H1 (cell line): ENCODE results near the gene OSCAR. TPM values are rescaled to one million over a fixed set of nuclear protein-coding genes. Genes with fewer than 3 reads are reported as not detected.
A peak's percentile ranks its signal among the peaks of the same experiment; 100 is the strongest.

Experiments used
- CTCF ChIA-PET: fragments of 300-600 bp; sonication (Branson Sonifier 250); formaldehyde crosslinking; loops from one replicate; lab custom pipeline; 2021; ENCODE audit not compliant: partially characterized antibody; lab: Charles Lee
- POLR2A ChIA-PET: fragments of 300-600 bp; sonication (Branson Sonifier 250); formaldehyde crosslinking; loops from one replicate; lab custom pipeline; 2021; ENCODE audit warnings: inconsistent platforms; ENCODE audit not compliant: partially characterized antibody; lab: Charles Lee
- DNase-seq, 2 experiments: peaks; one replicate each; pipeline versions ENCODE4 v3.0.0 to v3.0.0-alpha.2; 2010 to 2022; ENCODE audit warnings: low spot score in 2 of 2, low read depth in 1 of 2, mixed read lengths in 1 of 2
- FAIRE-seq: peaks from 2 replicates; lab custom pipeline; 2011; peaks lifted over from hg19 to GRCh38; lab: Jason Lieb, UNC
- H2AFZ ChIP-seq: 2 replicates; pipeline ENCODE4 v1.8.1; 2012; ENCODE audit warnings: low read length, inconsistent platforms
- H2AK5ac ChIP-seq: 2 replicates; pipeline ENCODE4 v1.6.1; 2013; ENCODE audit warnings: low read depth, low read length
- H2BK120ac ChIP-seq: replicated peaks from 2 replicates; pipeline ENCODE3; 2013; ENCODE audit warnings: low read depth, low read length, inconsistent platforms
- H2BK12ac ChIP-seq: 2 replicates; pipeline ENCODE4 v1.6.1; 2013; ENCODE audit warnings: low read depth, low read length
- H2BK15ac ChIP-seq: 2 replicates; pipeline ENCODE4 v1.6.1; 2013; ENCODE audit warnings: low read length
- H2BK20ac ChIP-seq: 2 replicates; pipeline ENCODE4 v1.6.1; 2013; ENCODE audit warnings: low read length
- H2BK5ac ChIP-seq: 2 replicates; pipeline ENCODE4 v1.6.1; 2013; ENCODE audit warnings: low read depth, low read length
- H3K14ac ChIP-seq: 2 replicates; pipeline ENCODE4 v1.6.1; 2013; ENCODE audit warnings: inconsistent platforms; ENCODE audit not compliant: insufficient read length
- H3K18ac ChIP-seq: 2 replicates; pipeline ENCODE4 v1.6.1; 2013; ENCODE audit warnings: low read length; ENCODE audit errors: extremely low read depth
- H3K23ac ChIP-seq: 2 replicates; pipeline ENCODE4 v1.6.1; 2013; ENCODE audit warnings: inconsistent platforms; ENCODE audit not compliant: insufficient read length
- H3K23me2 ChIP-seq: 2 replicates; pipeline ENCODE4 v1.6.1; 2013; ENCODE audit warnings: low read depth, low read length
- H3K27ac ChIP-seq: 2 replicates; pipeline ENCODE4 v1.6.1; 2011; ENCODE audit warnings: low read depth, low read length, inconsistent platforms
- H3K27me3 ChIP-seq, 4 experiments: replicated peaks in 1 of 4; 1 replicate in 1 of 4; 2 replicates in 3 of 4; pipeline versions ENCODE4 v1.6.1 to v1.8.1; 2011 to 2013; ENCODE audit warnings: low read length in 3 of 4, mild to moderate bottlenecking in 3 of 4, inconsistent platforms in 2 of 4, mixed read lengths in 2 of 4, moderate library complexity in 1 of 4; ENCODE audit not compliant: control insufficient read depth in 3 of 4, insufficient read depth in 3 of 4; ENCODE audit errors: extremely low read depth in 1 of 4
- H3K36me3 ChIP-seq, 4 experiments: 2 replicates each; pipeline versions ENCODE4 v1.6.1 to v1.8.1; 2011 to 2013; ENCODE audit warnings: mild to moderate bottlenecking in 4 of 4, low read length in 3 of 4, moderate library complexity in 2 of 4, control low read depth in 1 of 4, inconsistent platforms in 1 of 4; ENCODE audit not compliant: insufficient read depth in 4 of 4, control insufficient read depth in 2 of 4
- H3K4ac ChIP-seq: replicated peaks from 2 replicates; pipeline ENCODE3; 2013; ENCODE audit warnings: low read length, low read depth, mixed read lengths, inconsistent platforms; ENCODE audit not compliant: insufficient read length
- H3K4me1 ChIP-seq, 4 experiments: replicated peaks in 1 of 4; 1 replicate in 1 of 4; 2 replicates in 3 of 4; pipeline versions ENCODE4 v1.6.1 to v1.8.1; 2011 to 2013; ENCODE audit warnings: low read length in 3 of 4, inconsistent platforms in 2 of 4, mixed read lengths in 1 of 4; ENCODE audit not compliant: insufficient read depth in 4 of 4, control insufficient read depth in 3 of 4
- H3K4me2 ChIP-seq, 2 experiments: 2 replicates each; pipeline versions ENCODE4 v1.6.1 to v1.8.1; 2011 to 2013; ENCODE audit warnings: low read depth in 2 of 2, low read length in 2 of 2, control low read depth in 1 of 2, inconsistent platforms in 1 of 2, mild to moderate bottlenecking in 1 of 2; ENCODE audit not compliant: insufficient read depth in 1 of 2
- H3K4me3 ChIP-seq, 4 experiments: fragments of 200-600, 300-600 bp in 1 of 4; sonication (generic), shearing (Covaris generic), sonication (Bioruptor Twin) in 1 of 4; 2 replicates each; pipeline versions ENCODE4 v1.5.1 to v1.8.1; 2011 to 2016; ENCODE audit warnings: low read length in 4 of 4, low read depth in 3 of 4, control low read depth in 2 of 4, inconsistent platforms in 2 of 4, mild to moderate bottlenecking in 2 of 4, mixed read lengths in 1 of 4, moderate library complexity in 1 of 4; ENCODE audit not compliant: insufficient read depth in 2 of 4; ENCODE audit errors: extremely low read depth in 1 of 4
- H3K56ac ChIP-seq: replicated peaks from 2 replicates; pipeline ENCODE3; 2013; ENCODE audit warnings: low read depth, mild to moderate bottlenecking, mixed read lengths, low read length, inconsistent platforms; ENCODE audit not compliant: insufficient read length
- H3K79me1 ChIP-seq: 2 replicates; pipeline ENCODE4 v1.6.1; 2013; ENCODE audit warnings: low read depth, low read length, control low read depth
- H3K79me2 ChIP-seq, 2 experiments: 2 replicates each; pipeline versions ENCODE4 v1.6.1 to v1.8.1; 2012 to 2013; ENCODE audit warnings: low read length in 2 of 2, mild to moderate bottlenecking in 2 of 2, inconsistent platforms in 1 of 2; ENCODE audit not compliant: insufficient read depth in 2 of 2, control insufficient read depth in 1 of 2
- H3K9ac ChIP-seq, 4 experiments: replicated peaks in 1 of 4; 1 replicate in 1 of 4; 2 replicates in 3 of 4; pipeline versions ENCODE4 v1.6.1 to v1.8.1; 2011 to 2013; ENCODE audit warnings: low read depth in 3 of 4, low read length in 3 of 4, control low read depth in 2 of 4, mild to moderate bottlenecking in 2 of 4, moderate library complexity in 2 of 4, inconsistent platforms in 1 of 4; ENCODE audit errors: extremely low read depth in 1 of 4
- H3K9me3 ChIP-seq, 2 experiments: 2 replicates each; pipeline versions ENCODE4 v1.6.1 to v1.8.1; 2012 to 2013; ENCODE audit warnings: mild to moderate bottlenecking in 2 of 2, moderate library complexity in 2 of 2, control low read depth in 1 of 2, inconsistent platforms in 1 of 2, low read depth in 1 of 2, low read length in 1 of 2, mixed read lengths in 1 of 2; ENCODE audit not compliant: insufficient read depth in 2 of 2
- H4K20me1 ChIP-seq, 2 experiments: replicated peaks in 1 of 2; 2 replicates each; pipeline versions ENCODE3 to v1.8.1; 2011 to 2013; ENCODE audit warnings: inconsistent platforms in 2 of 2, low read length in 2 of 2, mild to moderate bottlenecking in 1 of 2; ENCODE audit not compliant: insufficient read depth in 2 of 2, control insufficient read depth in 1 of 2
- H4K5ac ChIP-seq: 2 replicates; pipeline ENCODE4 v1.6.1; 2013; ENCODE audit warnings: low read length, low read depth, mixed read lengths, inconsistent platforms; ENCODE audit not compliant: insufficient read length
- H4K8ac ChIP-seq: 2 replicates; pipeline ENCODE4 v1.8.0; 2013; ENCODE audit warnings: mild to moderate bottlenecking, moderate library complexity, low read length, inconsistent platforms; ENCODE audit not compliant: insufficient read depth; ENCODE audit errors: extremely low read depth
- H4K91ac ChIP-seq: replicated peaks from 2 replicates; pipeline ENCODE3; 2013; ENCODE audit warnings: low read length, mixed read lengths, inconsistent platforms; ENCODE audit not compliant: insufficient read length
- POLR2A ChIP-seq, 2 experiments: IDR thresholded peaks; 1 replicate in 1 of 2; 2 replicates in 1 of 2; pipeline ENCODE4 v1.6.1; 2011; ENCODE audit warnings: low read depth in 2 of 2, low read length in 2 of 2, mild to moderate bottlenecking in 2 of 2; ENCODE audit errors: control extremely low read depth in 1 of 2
- TAF7 ChIP-seq: optimal IDR thresholded peaks from 2 replicates; pipeline ENCODE3; 2011; ENCODE audit warnings: low read depth, mild to moderate bottlenecking, inconsistent platforms, low read length, moderate library complexity, borderline replicate concordance
- WGBS, 2 experiments: shearing (Covaris generic) in 1 of 2; methylation state at CpG; one replicate each; pipeline versions ENCODE4 v1.1.6 to v1.1.7; 2013 to 2015; ENCODE audit warnings: low lambda C conversion rate in 2 of 2, mixed read lengths in 2 of 2, inconsistent platforms in 1 of 2, low coverage in 1 of 2, missing lambda C conversion rate in 1 of 2; ENCODE audit not compliant: insufficient replicate concordance in 2 of 2, insufficient coverage in 1 of 2, insufficient read length in 1 of 2; ENCODE audit errors: extremely low coverage in 1 of 2, missing lambda C conversion rate in 1 of 2; 5-methylcytosine and 5-hydroxymethylcytosine counted together
- polyA plus RNA-seq, 7 experiments: library from polyadenylated mRNA; depleted of rRNA in 3 of 7; stranded (reverse) in 5 of 7; unstranded in 2 of 7; fragments of >200 nt in 5 of 7; fragments of 200-250 nt in 2 of 7; gene quantifications; 1 replicate in 5 of 7; 2 replicates in 1 of 7; 4 replicates in 1 of 7; pipeline versions ENCODE4 v1.2.1 to v1.2.3, GENCODE V29; 2011 to 2013; ENCODE audit warnings: missing spikeins in 2 of 7, mixed read lengths in 2 of 7
- total RNA-seq: library from RNA; stranded (reverse); fragmentation: NEBNext Ultra II Directional; extraction: Animal tissue kit (Norgen Biotek cat#: 25700); gene quantifications from 2 replicates; pipeline ENCODE4 v1.2.1, GENCODE V29; 2021

The OSCAR gene
- total and polyA plus RNA-seq, 2 of the 8 experiments (the other 6 are each of a cell fraction or from before 2014, with no cell fraction given) = 1.1 TPM

DNA sequence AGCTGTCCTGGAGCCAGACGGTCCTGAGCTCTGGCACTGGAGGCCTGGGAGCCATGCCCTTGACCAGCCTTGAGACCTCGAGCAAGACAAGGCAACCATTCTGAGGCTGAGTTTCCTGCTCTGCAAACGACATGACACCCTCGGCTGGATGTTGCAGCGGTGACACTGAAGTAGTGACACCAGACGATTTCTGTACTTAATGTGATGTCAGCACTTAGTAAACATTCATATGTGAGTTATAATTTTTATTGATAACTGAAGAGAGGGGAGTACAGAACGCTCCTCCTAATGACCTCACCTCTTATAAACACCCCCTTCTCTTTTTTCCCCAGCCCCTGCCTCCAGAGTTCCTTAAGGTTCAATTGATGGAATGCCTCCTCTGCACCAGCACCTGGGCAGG is 7.9 kb upstream of the OSCAR start:
- Histone ChIP-seq H3K27ac (no peak overlapping the region), H3K4me1 (0 out of 7 replicates have a peak, but pooled peaks cover 0 to under 1% (median 0%) of the 10 kb centered on the region in 4 experiments), H2BK120ac (no peak overlapping the region), H3K79me2 (peaks cover 0 to 6% of the 10 kb centered on the region in 2 experiments; a peak in 2 of 4 replicates), H2AK5ac (no peak overlapping the region), H3K18ac (no peak overlapping the region), H4K91ac (no peak overlapping the region), H3K9ac (no peak overlapping the region), H3K14ac (no peak overlapping the region), H3K23me2 (no peaks in the 10 kb centered on the region), H4K20me1 (peaks cover 3 to 16% of the 10 kb centered on the region in 2 experiments), H3K36me3 (peaks cover 18 to 54% (median 47%) of the 10 kb centered on the region in 4 experiments), H3K4me2 (no peak overlapping the region), H3K23ac (no peak overlapping the region)
- DNase-seq (no peak), FAIRE-seq (no peak)
- WGBS, 2 experiments = 85% methylated on average over 7 of the region's 7 CpGs; no CpG with 5 or more reads in 1 of the 2 experiments
- peak in 1 of 2 experiments; percentile 28; a peak in 1 of 3 replicates for TF ChIP-seq POLR2A (IDR thresholded peaks at IDR 0.05; ENCODE audit: control extremely low read depth in 1 of 2, low read depth in 2 of 2, low read length in 2 of 2)
- TF ChIP-seq TAF7 = no peak
- TF ChIP-seq, all 59 proteins: peak for 1
- no peak overlapping the region for H2AFZ ChIP-seq
- H4K8ac ChIP-seq = no peak overlapping the region
- H3K27me3 ChIP-seq = no peaks in the 10 kb centered on the region
- no peak overlapping the region for H2BK5ac ChIP-seq
- H4K5ac ChIP-seq = no peak overlapping the region
- no peak overlapping the region for H2BK20ac ChIP-seq
- H3K4me3 ChIP-seq = no peak overlapping the region
- no peak overlapping the region for H3K4ac ChIP-seq
- no peak overlapping the region for H2BK15ac ChIP-seq
- H3K79me1 ChIP-seq = no peaks in the 10 kb centered on the region; the same call in 1 of the 2 replicates
- CTCF ChIA-PET = no interaction called here
- POLR2A ChIA-PET = interaction anchor here (0.6 to 9.2 kb wide), 8 partner anchors 8 to 50 kb away, joined by 3 to 116 read pairs (median 4); partner anchors contain the start of genes CNOT3, LENG1, PRPF31 and TFPT
- no peak overlapping the region for H2BK12ac ChIP-seq
- H3K56ac ChIP-seq = no peak overlapping the region
- no peaks in the 10 kb centered on the region for H3K9me3 ChIP-seq
